ENCODE measurements around the gene BOK.
"Not testable (repeated sequence)": the region's sequence is repeated elsewhere in the genome, so short reads cannot be mapped to it uniquely, and the experiment has no call there.

The BOK gene

DNA sequence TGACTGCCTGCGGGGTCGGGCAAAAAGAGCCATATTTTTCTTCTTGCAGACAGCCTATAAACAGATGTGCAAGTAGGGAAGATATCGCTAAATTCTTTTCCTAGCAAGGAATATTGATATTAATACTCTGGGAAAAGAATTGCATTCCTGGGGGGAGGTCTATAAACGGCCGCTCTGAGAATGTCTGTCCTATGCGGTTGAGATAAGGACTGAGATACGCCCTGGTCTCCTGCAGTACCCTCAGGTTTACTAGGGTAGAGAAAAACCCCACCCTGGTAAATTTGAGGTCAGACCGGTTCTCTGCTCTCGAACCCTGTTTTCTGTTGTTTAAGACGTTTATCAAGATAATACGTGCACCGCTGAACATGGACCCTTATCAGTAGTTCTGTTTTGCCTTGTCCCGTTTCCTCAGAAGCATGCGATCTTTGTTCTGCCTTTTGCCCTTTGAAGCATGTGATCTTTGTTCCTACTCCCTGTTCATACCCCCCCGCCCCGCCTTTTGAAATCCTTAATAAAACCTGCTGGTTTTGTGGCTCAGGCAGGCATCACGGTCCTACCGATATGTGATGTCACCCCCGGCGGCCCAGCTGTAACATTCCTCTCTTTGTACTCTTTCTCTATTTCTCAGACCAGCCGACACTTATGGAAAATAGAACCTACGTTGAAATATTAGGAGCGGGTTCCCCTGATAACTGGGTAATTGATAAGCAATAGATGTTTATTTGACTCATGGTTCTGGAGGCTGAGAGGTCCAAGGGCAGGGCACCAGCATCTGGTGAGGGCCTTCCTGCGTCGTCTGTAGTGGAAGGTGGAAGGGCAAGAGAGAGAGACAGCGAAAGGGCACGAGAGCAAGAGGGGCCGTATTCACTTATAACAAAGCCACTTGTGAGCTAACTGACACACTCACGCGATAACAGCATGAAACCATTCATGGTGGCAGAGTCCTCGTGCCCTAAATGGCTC lies 32.4 kb upstream of the BOK start:
- not testable (repeated sequence) for H3K4me1 ChIP-seq (ENCODE audit: insufficient read depth, low read length); H3K9ac ChIP-seq (ENCODE audit: low read depth, low read length); H3K27ac ChIP-seq (ENCODE audit: low read depth, low read length); H3K9me3 ChIP-seq (ENCODE audit: insufficient read depth, low read depth, low read length); H3K36me3 ChIP-seq (ENCODE audit: insufficient read depth, low read length); H3K4me3 ChIP-seq (ENCODE audit: low read length); H3K27me3 ChIP-seq (ENCODE audit: insufficient read depth, low read length)
- WGBS: 93% methylated on average over 30 of the region's 31 CpGs

DNA sequence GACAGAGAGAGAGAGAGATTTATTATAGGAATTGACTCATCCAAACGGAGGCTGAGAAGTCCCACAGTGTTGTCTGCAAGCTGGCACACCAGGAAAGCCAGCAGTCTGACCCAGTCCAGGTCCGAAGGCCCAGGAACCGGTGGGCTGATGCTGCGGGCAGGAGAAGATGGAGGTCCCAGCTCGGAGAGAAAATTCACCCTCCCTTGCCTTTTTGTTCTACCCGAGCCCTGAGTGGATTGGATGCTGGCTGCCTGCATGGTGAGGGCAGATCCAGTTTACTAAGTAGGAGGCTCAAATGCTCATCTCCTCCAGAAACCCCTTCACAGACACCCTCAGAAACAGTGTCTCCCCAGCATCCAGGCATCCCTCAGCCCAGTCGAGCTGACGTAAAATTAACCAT lies 28.0 kb upstream of the BOK start:
- H3K4me1 ChIP-seq (ENCODE audit: insufficient read depth, low read length): no peaks in the 10 kb centered on the region
- H3K9me3 ChIP-seq (ENCODE audit: insufficient read depth, low read depth, low read length): peaks cover 4% of the 10 kb centered on the region; the same call in 1 of the 2 replicates
- 91% methylated on average over 8 of the region's 8 CpGs for WGBS
- H3K36me3 ChIP-seq (ENCODE audit: insufficient read depth, low read length): no peaks in the 10 kb centered on the region
- no peak overlapping the region for H3K9ac ChIP-seq (ENCODE audit: low read depth, low read length)
- no peak overlapping the region for H3K27ac ChIP-seq (ENCODE audit: low read depth, low read length)
- no peak overlapping the region for H3K4me3 ChIP-seq (ENCODE audit: low read length)
- H3K27me3 ChIP-seq (ENCODE audit: insufficient read depth, low read length): no peaks in the 10 kb centered on the region

DNA sequence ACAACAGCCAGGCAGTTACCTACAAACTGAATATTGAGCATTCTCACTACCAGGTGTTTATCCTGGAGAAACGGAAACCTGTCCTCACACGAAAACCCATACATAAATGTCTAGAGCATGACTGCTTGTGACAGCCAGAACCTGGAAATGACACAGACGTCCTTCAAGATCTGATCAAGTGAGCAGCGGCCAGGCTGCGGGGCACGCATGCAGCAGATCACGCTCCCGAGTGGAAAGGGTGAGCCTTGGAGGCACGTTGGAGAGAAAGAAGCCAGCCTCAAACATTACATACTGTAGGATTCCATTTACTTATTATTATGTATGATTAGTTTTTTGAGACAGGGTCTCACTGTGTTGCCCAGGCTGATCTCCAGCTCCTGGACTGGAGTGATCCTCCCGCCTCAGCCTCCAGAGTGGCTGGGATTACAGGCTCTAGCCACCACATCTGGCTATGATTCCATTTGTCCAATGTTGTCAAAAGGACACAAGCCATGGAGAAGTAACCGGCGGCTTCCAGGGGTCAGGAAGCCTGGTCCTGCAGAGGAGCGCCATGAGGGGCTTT lies 27.3 kb upstream of the BOK start:
- H3K4me1 ChIP-seq (ENCODE audit: insufficient read depth, low read length): no peaks in the 10 kb centered on the region
- H3K27ac ChIP-seq (ENCODE audit: low read depth, low read length): no peak overlapping the region
- no peaks in the 10 kb centered on the region for H3K27me3 ChIP-seq (ENCODE audit: insufficient read depth, low read length)
- H3K36me3 ChIP-seq (ENCODE audit: insufficient read depth, low read length): no peaks in the 10 kb centered on the region
- H3K9ac ChIP-seq (ENCODE audit: low read depth, low read length): no peak overlapping the region
- peaks cover 4% of the 10 kb centered on the region; the same call in 1 of the 2 replicates for H3K9me3 ChIP-seq (ENCODE audit: insufficient read depth, low read depth, low read length)
- H3K4me3 ChIP-seq (ENCODE audit: low read length): no peak overlapping the region
- 94% methylated on average over 12 of the region's 13 CpGs for WGBS

DNA sequence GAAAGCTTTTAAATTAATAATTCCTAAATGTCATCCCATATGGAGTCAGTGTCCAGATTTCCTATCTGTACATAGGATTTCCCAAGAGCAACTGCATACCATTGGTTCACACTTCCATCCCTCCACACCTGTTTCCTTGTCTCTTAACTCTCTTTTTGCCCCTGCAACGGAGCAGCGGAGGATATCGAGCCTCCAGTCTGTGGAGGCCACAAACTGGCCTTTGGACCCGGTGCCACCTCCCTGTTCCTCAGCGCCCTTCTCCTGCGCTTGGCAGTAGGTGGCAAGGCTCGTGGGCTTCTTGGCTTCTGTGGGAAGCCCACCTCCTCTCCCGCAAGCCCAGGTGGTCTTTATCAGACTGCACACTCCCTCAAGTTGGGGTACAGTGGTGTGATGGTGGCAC lies 26.4 kb upstream of the BOK start:
- H3K9me3 ChIP-seq (ENCODE audit: insufficient read depth, low read depth, low read length): no peaks in the 10 kb centered on the region
- 95% methylated on average over 8 of the region's 8 CpGs for WGBS
- no peak overlapping the region for H3K4me3 ChIP-seq (ENCODE audit: low read length)
- H3K9ac ChIP-seq (ENCODE audit: low read depth, low read length): no peak overlapping the region
- H3K27me3 ChIP-seq (ENCODE audit: insufficient read depth, low read length): no peaks in the 10 kb centered on the region
- no peak overlapping the region for H3K27ac ChIP-seq (ENCODE audit: low read depth, low read length)
- H3K4me1 ChIP-seq (ENCODE audit: insufficient read depth, low read length): no peaks in the 10 kb centered on the region
- no peaks in the 10 kb centered on the region for H3K36me3 ChIP-seq (ENCODE audit: insufficient read depth, low read length)

DNA sequence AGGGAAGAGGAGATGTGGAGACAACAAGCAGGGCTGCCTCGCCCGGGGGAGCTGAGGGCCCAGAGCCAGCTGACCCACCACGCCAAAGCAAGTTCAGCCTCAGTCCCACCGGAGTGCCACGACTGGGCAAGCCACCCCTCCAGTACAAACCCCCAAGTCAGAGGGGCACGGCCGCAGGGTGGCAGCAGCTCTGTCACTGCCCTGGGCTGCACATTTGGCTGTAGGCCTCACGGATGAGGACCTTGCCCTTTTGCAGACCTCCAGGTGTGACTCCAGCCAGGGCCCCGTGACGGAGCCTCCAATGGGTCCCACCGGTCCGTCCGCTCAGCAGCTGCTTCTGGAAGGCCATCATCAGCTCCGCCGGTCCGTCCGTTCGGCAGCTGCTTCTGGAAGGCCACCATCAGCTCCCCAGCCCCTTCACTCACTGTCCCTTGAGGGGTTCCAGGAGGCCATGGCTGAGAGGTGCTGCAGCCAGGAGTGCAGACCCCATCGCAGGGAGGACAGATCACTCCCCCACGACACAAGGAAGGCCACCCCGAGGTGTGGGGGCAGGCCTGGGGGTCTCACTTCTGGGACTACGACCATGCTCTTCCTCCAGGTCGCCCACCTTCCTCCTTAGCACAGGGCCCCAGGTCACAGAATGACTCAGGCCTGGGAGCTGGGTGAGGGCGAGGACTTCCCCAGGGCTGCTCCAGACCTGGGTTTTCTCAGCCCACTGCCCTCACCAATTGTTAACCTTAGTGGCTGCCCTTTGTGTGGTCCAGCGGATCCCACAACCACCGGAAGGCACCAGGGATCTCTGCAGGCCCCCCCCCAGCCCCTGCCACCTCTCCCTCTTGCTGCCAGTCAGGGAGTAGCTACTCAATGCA lies 25.6 kb upstream of the BOK start:
- no peaks in the 10 kb centered on the region for H3K36me3 ChIP-seq (ENCODE audit: insufficient read depth, low read length)
- no peaks in the 10 kb centered on the region for H3K9me3 ChIP-seq (ENCODE audit: insufficient read depth, low read depth, low read length)
- no peak overlapping the region for H3K27ac ChIP-seq (ENCODE audit: low read depth, low read length)
- H3K27me3 ChIP-seq (ENCODE audit: insufficient read depth, low read length): no peaks in the 10 kb centered on the region
- H3K9ac ChIP-seq (ENCODE audit: low read depth, low read length): no peak overlapping the region
- WGBS: 92% methylated on average over 26 of the region's 26 CpGs
- no peak overlapping the region for H3K4me3 ChIP-seq (ENCODE audit: low read length)
- H3K4me1 ChIP-seq (ENCODE audit: insufficient read depth, low read length): no peaks in the 10 kb centered on the region

DNA sequence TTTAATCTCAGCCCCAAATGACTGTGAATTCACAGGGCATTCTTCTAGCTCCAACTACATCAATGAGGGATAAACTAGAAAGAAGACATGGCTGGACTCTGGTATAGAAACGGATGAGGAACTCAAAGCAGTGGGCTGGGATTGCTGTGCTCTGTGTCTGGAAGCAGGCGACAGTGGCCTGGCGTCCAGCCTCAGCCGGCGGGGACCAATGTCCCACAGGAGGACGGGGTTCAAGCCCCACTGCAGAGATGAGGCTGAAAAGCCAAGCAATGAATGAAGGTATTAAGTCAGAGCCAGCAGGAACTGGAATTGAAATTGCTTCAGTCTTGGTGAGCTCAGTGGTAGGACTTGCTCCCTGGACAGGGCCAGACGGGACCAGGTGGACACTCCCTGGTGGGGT lies 24.3 kb upstream of the BOK start:
- Histone ChIP-seq H3K36me3 (ENCODE audit: insufficient read depth, low read length) (no peaks in the 10 kb centered on the region), H3K4me3 (ENCODE audit: low read length) (no peak overlapping the region), H3K27me3 (ENCODE audit: insufficient read depth, low read length) (no peaks in the 10 kb centered on the region), H3K27ac (ENCODE audit: low read depth, low read length) (no peak overlapping the region), H3K4me1 (ENCODE audit: insufficient read depth, low read length) (no peaks in the 10 kb centered on the region), H3K9ac (ENCODE audit: low read depth, low read length) (no peak overlapping the region), H3K9me3 (ENCODE audit: insufficient read depth, low read depth, low read length) (no peaks in the 10 kb centered on the region)
- WGBS: 90% methylated on average over 7 of the region's 7 CpGs

DNA sequence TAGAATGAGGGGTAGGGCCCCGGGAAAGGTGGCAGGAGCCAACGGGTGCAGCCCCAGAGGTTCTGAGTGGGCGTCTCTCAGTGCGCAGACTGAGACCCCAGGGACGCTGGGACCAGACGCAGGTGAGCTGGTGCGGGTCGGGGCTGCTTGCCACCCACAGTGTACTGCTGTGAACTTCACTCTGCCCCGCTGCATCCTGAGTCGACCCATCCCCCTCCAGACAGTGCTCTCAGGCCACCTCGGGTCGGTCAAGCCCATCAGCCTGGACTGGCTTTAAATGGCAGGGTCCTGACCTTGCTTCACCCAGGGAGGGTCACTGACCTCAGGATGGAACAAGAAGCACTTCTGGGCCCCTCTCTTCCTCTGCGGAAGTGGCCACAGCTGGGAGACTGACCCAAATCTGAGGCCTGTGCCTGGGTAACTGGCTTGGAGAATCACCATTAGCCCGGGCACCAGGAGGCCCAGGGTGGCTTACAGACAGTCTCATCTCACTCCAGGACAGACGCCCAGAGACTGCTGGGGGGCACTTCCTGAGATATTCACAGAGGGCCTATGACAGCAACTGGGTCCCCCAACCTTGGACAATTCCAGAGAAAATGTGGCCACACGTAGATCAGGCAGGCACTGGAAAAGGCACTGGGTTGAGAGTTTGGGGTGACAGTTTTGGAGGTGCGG lies 23.7 kb upstream of the BOK start:
- WGBS: 87% methylated on average over 17 of the region's 17 CpGs
- Histone ChIP-seq H3K4me3 (ENCODE audit: low read length) (no peak overlapping the region), H3K9ac (ENCODE audit: low read depth, low read length) (no peak overlapping the region), H3K9me3 (ENCODE audit: insufficient read depth, low read depth, low read length) (no peaks in the 10 kb centered on the region), H3K4me1 (ENCODE audit: insufficient read depth, low read length) (no peaks in the 10 kb centered on the region), H3K36me3 (ENCODE audit: insufficient read depth, low read length) (no peaks in the 10 kb centered on the region), H3K27me3 (ENCODE audit: insufficient read depth, low read length) (peaks cover 3% of the 10 kb centered on the region; the same call in 1 of the 2 replicates), H3K27ac (ENCODE audit: low read depth, low read length) (no peak overlapping the region)

DNA sequence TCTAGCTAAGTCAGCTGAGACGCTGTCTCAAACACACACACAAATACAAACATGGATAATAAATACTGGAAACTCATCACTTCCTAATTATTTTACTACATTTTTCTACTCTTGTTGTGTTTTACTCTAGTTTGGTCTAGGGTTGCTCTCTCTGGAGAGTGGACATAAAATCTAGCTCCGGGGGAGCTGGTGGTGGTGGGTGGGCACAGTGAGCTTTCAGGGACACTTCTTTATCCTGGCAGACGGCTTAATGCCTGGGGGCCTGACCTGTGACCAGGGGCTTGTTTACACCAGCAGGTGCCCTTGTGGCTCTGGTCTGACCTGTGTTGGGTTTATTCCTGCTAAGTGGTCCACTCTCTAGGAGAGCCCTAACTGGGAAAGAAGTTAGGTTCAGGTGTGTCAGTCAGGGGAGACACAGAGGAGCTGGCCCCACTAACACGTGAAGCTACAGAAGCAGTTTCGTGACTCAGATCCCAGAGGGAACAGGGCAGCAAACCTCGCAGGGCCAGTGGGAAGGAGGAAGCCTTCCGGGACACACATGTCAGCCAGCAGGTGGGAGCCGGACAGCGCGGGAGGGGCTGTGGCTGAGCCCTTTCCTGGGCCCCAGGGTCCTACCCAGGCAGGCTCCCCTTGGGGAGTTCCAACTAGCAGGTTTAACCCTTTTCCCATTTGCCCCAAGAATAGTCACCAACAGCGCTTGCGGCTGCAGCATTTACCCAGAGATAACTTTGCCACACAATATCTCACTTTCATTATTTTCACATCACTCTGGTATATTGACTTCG lies 22.5 kb upstream of the BOK start:
- Histone ChIP-seq H3K9ac (ENCODE audit: low read depth, low read length) (no peak overlapping the region), H3K4me3 (ENCODE audit: low read length) (no peak overlapping the region), H3K4me1 (ENCODE audit: insufficient read depth, low read length) (no peaks in the 10 kb centered on the region), H3K27me3 (ENCODE audit: insufficient read depth, low read length) (peaks cover 14% of the 10 kb centered on the region), H3K27ac (ENCODE audit: low read depth, low read length) (no peak overlapping the region), H3K9me3 (ENCODE audit: insufficient read depth, low read depth, low read length) (no peaks in the 10 kb centered on the region), H3K36me3 (ENCODE audit: insufficient read depth, low read length) (no peaks in the 10 kb centered on the region)
- 79% methylated on average over 13 of the region's 13 CpGs for WGBS

DNA sequence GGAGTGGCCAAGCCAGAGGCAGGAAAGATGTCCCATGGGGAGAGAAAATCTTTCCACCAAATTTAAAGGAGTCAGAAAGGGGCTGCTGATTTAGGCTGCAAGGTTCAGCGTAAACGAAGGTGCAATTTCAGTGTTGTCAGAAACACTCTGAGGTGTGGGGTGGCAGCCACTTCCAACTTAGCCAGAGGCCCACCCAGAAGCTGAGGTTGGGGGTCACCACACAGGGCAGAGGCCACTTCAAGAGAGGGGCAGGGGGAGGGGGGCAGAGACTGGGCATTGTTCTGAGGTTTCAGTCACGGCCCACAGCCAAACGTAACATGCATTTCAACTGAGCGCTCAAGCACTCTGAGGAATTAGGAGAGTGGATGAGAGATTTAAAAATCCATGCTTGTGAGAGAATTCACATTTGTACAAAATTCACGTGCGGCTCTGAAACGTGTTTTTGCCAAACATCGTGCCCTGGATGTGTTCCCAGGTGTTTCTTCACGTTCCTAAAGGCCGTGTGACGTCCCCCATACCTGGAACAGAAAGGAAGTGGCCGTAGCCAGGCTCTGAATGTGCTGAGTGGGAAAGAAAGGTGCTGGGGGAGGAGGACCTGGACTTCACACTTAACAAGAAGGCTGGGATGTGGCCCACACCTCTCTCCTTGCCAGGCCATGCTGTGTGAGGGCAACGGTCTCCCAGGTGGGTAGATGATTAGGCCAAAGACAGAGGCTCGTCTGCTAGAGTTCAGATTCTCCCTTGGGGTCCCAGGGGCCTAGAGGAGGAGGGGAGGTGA lies 19.5 kb upstream of the BOK start:
- Histone ChIP-seq H3K36me3 (ENCODE audit: insufficient read depth, low read length) (no peaks in the 10 kb centered on the region), H3K9ac (ENCODE audit: low read depth, low read length) (no peak overlapping the region), H3K4me3 (ENCODE audit: low read length) (no peak overlapping the region), H3K9me3 (ENCODE audit: insufficient read depth, low read depth, low read length) (no peaks in the 10 kb centered on the region), H3K27ac (ENCODE audit: low read depth, low read length) (no peak overlapping the region), H3K4me1 (ENCODE audit: insufficient read depth, low read length) (no peaks in the 10 kb centered on the region), H3K27me3 (ENCODE audit: insufficient read depth, low read length) (peaks cover 37% of the 10 kb centered on the region)
- WGBS: 85% methylated on average over 15 of the region's 15 CpGs

Data from HUES64 (cell line).